ENCODE data around the gene IL11.

IL11 gene

DNA sequence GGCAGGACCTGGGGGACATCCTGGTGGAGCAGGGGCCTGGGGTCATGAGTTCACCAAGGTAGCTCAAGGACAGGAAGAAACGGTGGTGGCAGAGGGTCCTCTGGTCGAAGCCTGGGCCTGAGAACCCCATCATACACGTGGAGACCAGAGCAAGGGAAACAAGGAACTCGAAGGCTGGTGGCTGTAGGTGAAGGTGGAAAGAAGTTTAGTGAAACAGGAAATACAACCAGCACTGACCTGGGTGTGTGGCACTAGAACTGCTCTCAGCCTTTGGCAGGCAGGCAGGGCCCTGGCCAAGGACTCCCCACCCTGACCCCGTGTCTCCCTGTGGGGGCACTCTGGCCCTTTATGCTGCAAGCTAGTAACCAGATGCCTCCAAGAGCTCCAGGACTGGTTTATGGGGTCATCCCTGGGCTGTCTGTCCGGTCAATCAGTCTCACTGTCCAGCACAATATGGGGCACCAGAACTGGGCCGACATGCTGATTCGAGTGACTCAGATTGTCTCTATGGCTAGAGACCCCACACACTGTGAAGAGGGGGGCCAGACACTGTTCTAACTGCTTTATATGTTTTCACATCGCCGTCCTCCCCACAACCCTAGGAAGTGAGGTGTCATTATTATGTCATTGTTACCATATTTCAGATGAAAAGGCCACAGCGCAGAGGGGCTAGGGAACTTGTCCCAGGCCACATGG is 19.5 kb downstream of the IL11 start:
- DNase-seq (ENCODE audit: low read depth), result no peak
- TF ChIP-seq, protein P1, sequence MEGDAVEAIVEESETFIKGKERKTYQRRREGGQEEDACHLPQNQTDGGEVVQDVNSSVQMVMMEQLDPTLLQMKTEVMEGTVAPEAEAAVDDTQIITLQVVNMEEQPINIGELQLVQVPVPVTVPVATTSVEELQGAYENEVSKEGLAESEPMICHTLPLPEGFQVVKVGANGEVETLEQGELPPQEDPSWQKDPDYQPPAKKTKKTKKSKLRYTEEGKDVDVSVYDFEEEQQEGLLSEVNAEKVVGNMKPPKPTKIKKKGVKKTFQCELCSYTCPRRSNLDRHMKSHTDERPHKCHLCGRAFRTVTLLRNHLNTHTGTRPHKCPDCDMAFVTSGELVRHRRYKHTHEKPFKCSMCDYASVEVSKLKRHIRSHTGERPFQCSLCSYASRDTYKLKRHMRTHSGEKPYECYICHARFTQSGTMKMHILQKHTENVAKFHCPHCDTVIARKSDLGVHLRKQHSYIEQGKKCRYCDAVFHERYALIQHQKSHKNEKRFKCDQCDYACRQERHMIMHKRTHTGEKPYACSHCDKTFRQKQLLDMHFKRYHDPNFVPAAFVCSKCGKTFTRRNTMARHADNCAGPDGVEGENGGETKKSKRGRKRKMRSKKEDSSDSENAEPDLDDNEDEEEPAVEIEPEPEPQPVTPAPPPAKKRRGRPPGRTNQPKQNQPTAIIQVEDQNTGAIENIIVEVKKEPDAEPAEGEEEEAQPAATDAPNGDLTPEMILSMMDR (IDR thresholded peaks at IDR 0.05; ENCODE audit: control insufficient read depth, insufficient read depth, low read depth, low read length, missing control alignments), result no peak
- H3K4me3 ChIP-seq (ENCODE audit: control insufficient read depth, low read depth, low read length), result no peak overlapping the region

DNA sequence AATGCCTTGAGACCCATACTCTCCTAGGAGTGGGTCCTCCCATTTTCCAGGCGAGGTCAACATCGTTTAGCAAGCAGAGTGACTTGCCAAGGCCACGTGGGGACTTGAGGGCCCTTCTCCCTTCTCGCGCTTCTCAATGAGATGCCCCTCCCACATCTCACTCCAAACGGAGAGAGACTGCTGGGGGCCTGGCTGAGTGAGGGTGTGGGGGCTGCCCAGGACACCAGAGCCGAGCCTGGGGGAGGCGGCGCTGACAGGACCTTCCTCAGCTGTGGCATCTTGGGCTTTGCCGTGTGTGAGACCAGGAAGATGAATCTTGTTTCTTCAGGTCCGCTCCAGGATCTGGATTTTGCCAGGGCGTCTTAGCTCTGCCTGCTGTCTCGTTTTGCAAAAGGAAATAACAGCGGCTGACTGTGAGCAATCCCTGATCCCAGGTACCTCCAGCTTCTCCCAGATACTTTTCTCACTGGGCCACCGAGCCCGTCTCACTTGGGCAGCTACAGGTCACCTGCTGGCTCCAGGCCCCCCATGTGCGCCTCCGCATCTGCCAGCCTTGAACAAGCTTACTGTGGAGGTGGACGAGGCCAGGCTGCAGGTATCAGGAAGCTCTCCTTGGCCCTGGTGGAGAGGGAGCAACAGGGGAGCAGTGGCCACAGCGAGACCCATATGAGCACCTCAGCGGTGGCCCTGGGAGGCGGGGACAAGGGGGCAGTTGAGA is 21.8 kb downstream of the IL11 start:
- no peak for DNase-seq (ENCODE audit: low read depth)
- no peak overlapping the region for H3K4me3 ChIP-seq (ENCODE audit: control insufficient read depth, low read depth, low read length)
- TF ChIP-seq, protein P1 (IDR thresholded peaks at IDR 0.05; ENCODE audit: control insufficient read depth, insufficient read depth, low read depth, low read length, missing control alignments), result no peak

DNA sequence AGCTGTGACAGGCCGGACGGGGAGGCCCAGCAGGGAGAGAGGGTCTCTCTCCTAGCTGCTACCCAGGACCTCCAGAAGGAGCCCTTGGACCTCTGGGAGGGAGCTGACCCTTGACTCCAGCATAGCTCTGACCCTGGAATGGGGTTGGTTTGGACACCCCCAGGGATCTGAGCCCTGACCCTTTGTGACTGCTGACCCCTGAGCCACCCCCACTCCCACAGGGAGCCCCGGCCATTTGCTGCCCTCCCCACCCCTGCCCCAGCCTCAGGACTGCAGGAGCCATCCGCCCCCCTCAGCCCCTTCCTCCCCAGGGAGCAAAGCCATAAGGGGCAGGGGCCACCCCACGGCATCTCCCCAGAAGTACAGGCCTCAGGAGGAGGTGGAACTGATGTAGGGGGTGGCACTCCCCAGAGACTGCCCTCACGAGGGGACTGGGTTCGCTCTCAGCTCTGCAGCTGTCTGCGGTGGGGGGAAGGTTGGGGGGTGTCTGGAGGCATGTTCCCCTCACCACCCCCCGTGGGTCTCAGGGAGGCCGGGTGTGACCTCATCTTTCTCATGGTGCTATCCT is 22.7 kb downstream of the IL11 start:
- TF ChIP-seq, protein P1 (IDR thresholded peaks at IDR 0.05; ENCODE audit: control insufficient read depth, insufficient read depth, low read depth, low read length, missing control alignments), result no peak
- no peak for DNase-seq (ENCODE audit: low read depth)
- no peak overlapping the region for H3K4me3 ChIP-seq (ENCODE audit: control insufficient read depth, low read depth, low read length)

DNA sequence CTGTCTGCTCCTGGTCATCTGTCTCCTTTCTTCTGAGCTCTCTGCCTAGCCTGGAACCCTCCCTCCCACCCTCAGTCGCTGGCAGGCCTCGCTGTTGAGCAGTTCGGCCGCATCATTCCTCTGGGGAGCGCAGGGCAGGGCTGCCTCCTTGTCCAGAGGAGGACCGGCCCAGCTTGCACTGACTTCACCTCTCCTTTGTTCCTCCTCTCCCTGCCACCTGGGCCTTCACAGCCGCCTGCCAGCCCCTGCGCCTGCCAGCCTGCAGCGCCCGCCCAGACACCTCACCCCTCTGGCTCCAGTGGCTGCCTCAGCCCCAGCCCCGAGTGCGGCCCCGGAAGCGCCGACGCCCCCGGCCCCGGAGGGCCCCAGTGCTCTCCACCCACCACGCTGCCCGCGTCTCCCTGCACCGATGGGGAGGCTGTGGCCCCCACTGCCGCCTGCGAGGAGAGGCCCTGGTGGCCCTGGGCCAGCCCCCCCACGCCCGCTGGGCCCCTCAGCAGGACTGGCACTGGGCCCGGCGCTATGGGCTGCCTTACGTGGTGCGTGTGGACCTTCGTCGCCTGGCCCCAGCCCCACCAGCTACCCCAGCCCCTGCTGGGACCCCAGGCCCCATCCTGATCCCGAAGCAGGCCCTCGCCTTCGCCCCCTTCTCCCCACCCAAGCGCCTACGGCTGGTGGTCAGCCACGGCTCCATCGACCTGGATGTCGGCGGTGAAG is 23.4 kb downstream of the IL11 start:
- TF ChIP-seq, protein P1 (IDR thresholded peaks at IDR 0.05; ENCODE audit: control insufficient read depth, insufficient read depth, low read depth, low read length, missing control alignments), result no peak
- no peak overlapping the region for H3K4me3 ChIP-seq (ENCODE audit: control insufficient read depth, low read depth, low read length)
- DNase-seq (ENCODE audit: low read depth), result no peak

DNA sequence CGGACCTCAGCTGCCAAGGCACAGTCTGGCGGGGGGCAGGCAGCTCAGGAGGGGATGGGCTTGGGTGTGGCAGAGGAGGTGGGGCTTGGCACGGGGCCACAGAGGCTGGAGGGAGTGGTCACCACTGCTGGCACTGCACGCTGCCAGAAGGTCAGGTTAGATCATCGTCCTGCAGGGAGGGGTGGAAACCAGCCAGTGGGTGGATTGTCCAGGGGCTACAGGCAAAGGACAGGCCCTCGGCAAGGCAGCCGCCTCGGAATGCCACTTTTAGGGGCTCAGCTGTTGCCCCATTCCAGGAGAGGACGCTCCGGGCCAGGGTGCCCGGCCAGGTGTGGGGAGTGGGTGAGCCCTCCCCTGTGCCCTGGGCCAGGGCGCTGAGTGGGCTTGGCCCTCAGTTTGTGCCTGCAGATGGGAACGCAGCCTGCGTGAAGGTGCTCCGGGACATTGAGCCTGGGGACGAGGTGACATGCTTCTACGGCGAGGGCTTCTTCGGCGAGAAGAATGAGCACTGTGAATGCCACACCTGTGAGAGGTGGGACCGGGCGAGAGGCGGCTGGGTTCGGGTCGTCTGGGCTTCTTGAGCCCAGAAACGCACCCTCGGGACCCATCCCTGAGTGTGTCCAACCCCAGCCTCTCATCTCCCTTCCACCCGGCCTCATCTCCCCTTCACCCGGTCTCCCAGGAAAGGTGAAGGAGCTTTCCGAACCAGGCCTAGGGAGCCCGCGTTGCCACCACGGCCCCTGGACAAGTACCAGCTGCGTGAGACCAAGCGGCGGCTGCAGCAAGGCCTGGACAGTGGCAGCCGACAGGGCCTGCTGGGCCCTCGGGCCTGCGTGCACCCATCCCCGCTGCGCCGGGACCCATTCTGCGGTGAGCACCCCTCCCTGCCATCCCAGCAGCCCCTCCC is 24.2 kb downstream of the IL11 start:
- no peak for DNase-seq (ENCODE audit: low read depth)
- TF ChIP-seq, protein P1 (IDR thresholded peaks at IDR 0.05; ENCODE audit: control insufficient read depth, insufficient read depth, low read depth, low read length, missing control alignments), result no peak
- H3K4me3 ChIP-seq (ENCODE audit: control insufficient read depth, low read depth, low read length), result no peak overlapping the region

Measured in AG09309 (cell line).